Activated CD4-positive, alpha-beta T cell treated with anti-CD3 and anti-CD28 coated beads, Interleukin-10, Interleukin-2, amounts not matched to agents 100 ng/mL and 50 ng/mL, durations not matched to agents 16 hours and 8 hours (primary cell): Measurements from ENCODE around the gene CERS3.

Experiments used
- DNase-seq: peaks from one replicate; pipeline ENCODE4 v3.0.0-alpha.2; 2020

The CERS3 gene

GRCh38 chr15:100373120-100373896 lies 155.4 kb downstream of the CERS3 start:
- DNase-seq: no peak

- no peak for DNase-seq
These were observed 156.0 kb downstream of the CERS3 start for GRCh38 chr15:100372739-100373119.

DNA sequence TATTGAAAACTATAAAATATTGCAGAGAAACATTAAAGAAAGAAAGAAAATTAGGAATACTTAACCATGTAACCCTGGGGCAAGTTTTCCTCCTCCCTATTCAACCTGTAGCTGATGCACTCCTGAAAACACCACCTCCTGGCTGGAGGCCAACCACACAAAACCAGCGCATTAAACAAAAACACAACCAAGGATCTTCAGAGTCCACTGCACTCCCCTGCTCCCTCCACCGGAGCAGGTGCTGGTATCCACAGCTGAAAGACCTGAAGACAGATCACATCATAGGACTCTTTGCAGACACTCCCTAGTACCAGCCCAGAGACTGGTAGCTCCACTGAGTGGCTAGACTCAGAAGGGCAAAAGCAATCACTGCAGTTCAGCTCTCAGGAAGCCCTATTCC lies 173.4 kb downstream of the CERS3 start:
- no peak for DNase-seq

- no peak for DNase-seq
These were observed 175.3 kb downstream of the CERS3 start for GRCh38 chr15:100353449-100353848.

DNA sequence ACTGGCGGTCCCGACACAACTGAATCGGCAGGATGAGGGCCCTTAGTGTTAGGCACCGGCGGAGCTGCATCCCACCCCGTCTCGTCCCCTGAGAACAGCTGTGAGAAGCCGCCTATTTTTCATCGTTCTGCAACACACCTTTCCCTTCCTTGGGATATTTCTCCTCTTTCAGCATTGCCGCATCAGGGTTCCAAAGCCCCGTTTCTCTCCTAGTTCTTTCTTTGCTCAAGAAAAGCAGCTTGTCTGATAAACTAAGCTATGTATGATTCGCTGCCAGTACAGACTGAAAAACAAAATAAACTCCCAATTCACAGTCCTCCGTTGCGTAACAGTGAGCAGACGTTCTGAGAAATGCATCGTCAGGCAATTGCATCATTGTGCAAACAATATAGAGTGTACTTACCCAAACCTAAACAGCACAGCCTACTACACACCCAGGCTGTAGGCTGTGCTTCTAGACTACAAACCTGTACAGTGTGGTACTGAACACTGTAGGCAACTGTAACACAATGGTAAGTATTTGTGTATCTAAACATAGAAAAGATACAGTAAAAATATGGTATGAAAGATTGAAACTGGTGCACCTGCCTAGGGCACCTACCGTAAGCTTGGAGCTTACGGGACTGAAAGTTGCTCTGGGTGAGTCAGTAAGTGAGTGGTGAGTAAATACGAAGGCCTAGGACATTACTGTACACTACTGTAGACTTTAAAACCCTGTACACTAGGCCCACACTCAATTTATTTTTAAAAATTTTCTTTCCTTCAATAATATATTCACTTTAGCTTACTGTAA lies 178.1 kb downstream of the CERS3 start:
- peak; percentile 25 for DNase-seq
